Hepatocyte (in vitro differentiated cells): ENCODE data around the gene STAT5B. TPM values are rescaled to one million over a fixed set of nuclear protein-coding genes. Genes with fewer than 3 reads are reported as not detected.
A peak's percentile ranks its signal among the peaks of the same experiment; 100 is the strongest.

ENCODE experiments used
- DNase-seq: peaks from one replicate; pipeline ENCODE4 v3.0.0-alpha.2; 2016; ENCODE audit warnings: low spot score
- H2AFZ ChIP-seq: fragments of 200-600 bp; sonication (generic); 2 replicates; pipeline ENCODE4 v1.6.0; 2016; ENCODE audit warnings: antibody characterized with exemption, mild to moderate bottlenecking
- H3K27ac ChIP-seq: fragments of 200-600 bp; sonication (generic); 2 replicates; pipeline ENCODE4 v1.5.1; 2016; ENCODE audit warnings: mild to moderate bottlenecking
- H3K27me3 ChIP-seq: fragments of 200-600 bp; sonication (generic); 2 replicates; pipeline ENCODE4 v1.6.1; 2016
- H3K36me3 ChIP-seq: fragments of 200-600 bp; sonication (generic); replicated peaks from 2 replicates; pipeline ENCODE4 v1.5.1; 2016; ENCODE audit warnings: low read depth; ENCODE audit not compliant: insufficient read depth
- H3K4me1 ChIP-seq: fragments of 200-600 bp; sonication (generic); 2 replicates; pipeline ENCODE4 v1.5.1; 2016; ENCODE audit warnings: mild to moderate bottlenecking, moderate library complexity; ENCODE audit not compliant: insufficient read depth
- H3K4me2 ChIP-seq: fragments of 200-600 bp; sonication (generic); 2 replicates; pipeline ENCODE4 v1.6.0; 2016
- H3K4me3 ChIP-seq: fragments of 200-600 bp; sonication (generic); 2 replicates; pipeline ENCODE4 v1.5.1; 2016; ENCODE audit warnings: mild to moderate bottlenecking
- H3K79me2 ChIP-seq: fragments of 200-600 bp; sonication (generic); 2 replicates; pipeline ENCODE4 v1.6.0; 2017; ENCODE audit warnings: mild to moderate bottlenecking
- H3K9me2 ChIP-seq: fragments of 200-600 bp; sonication (generic); replicated peaks from 2 replicates; pipeline ENCODE4 v1.6.0; 2017; ENCODE audit warnings: mild to moderate bottlenecking; ENCODE audit not compliant: insufficient read depth
- H3K9me3 ChIP-seq: fragments of 200-600 bp; sonication (generic); 2 replicates; pipeline ENCODE4 v1.5.1; 2016; ENCODE audit warnings: low read depth, mild to moderate bottlenecking
- H4K20me1 ChIP-seq: fragments of 200-600 bp; sonication (generic); 2 replicates; pipeline ENCODE4 v1.6.0; 2016; ENCODE audit warnings: mild to moderate bottlenecking; ENCODE audit not compliant: insufficient read depth, poor library complexity, severe bottlenecking
- EZH2 ChIP-seq: fragments of 200-600 bp; sonication (generic); IDR thresholded peaks from 2 replicates; pipeline ENCODE4 v1.6.1; 2016; ENCODE audit warnings: antibody characterized with exemption, mild to moderate bottlenecking, borderline replicate concordance
- EZH2phosphoT487 ChIP-seq: fragments of 200-600 bp; sonication (generic); IDR thresholded peaks from one replicate; pipeline ENCODE4 v1.6.1; 2018; ENCODE audit warnings: antibody characterized with exemption, mild to moderate bottlenecking, low read depth, moderate library complexity; ENCODE audit not compliant: unreplicated experiment, severe bottlenecking
- WGBS: methylation state at CpG from one replicate; pipeline ENCODE4 v1.1.6; 2016; ENCODE audit warnings: low lambda C conversion rate; ENCODE audit errors: missing lambda C conversion rate; 5-methylcytosine and 5-hydroxymethylcytosine counted together
- polyA plus RNA-seq: library from polyadenylated mRNA; unstranded; fragments of >200 nt; fragmentation: Nextera tagmentation; extraction: Ambion mirVana; gene quantifications from 2 replicates; pipeline ENCODE4 v1.2.1, GENCODE V29; 2016
- total RNA-seq: library from RNA; depleted of rRNA; stranded (reverse); fragments of >200 nt; gene quantifications from 2 replicates; pipeline ENCODE4 v1.2.3, GENCODE V29; 2014
- TF ChIP-seq, protein P1 (sequence below): fragments of 200-600 bp; sonication (generic); IDR thresholded peaks from 2 replicates; pipeline ENCODE4 v1.5.1; 2016; ENCODE audit warnings: antibody characterized with exemption, mild to moderate bottlenecking; ENCODE audit not compliant: poor library complexity

STAT5B gene
- total and polyA plus RNA-seq, 2 experiments from 2014 or later = 25.7 to 26.0 TPM

DNA sequence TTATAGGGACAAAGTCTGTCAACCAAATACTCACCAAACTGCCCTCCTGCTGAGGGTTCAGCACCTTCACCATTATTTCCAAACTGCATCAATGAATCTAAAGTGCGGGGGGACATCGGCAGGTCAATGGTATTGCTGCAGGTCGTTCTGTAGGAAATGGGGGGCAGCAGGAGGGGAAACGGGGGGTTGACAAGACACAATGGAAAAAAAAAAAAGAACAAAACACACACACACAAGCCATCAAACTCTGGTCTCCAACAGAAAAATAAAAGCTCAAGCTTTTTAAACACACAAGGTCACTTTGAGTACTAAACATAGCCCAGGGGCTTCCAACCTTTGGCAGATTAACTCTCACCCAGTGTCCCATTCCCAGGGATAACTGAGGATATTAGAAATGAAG, 40.6 kb upstream of the STAT5B start:
- no peak for DNase-seq
- Histone ChIP-seq H3K4me1 (peaks cover 32% of the 10 kb centered on the region), H3K36me3 (no peaks in the 10 kb centered on the region), H3K4me3 (no peak overlapping the region), H3K4me2 (no peak overlapping the region), H3K9me2 (no peaks in the 10 kb centered on the region), H3K27me3 (no peaks in the 10 kb centered on the region), H3K79me2 (peaks cover 9% of the 10 kb centered on the region), H3K9me3 (no peaks in the 10 kb centered on the region), H4K20me1 (no peaks in the 10 kb centered on the region), H2AFZ (no peak overlapping the region), H3K27ac (peak overlapping the region; percentile 31)
- 95% methylated on average over 4 of the region's 4 CpGs for WGBS
- no peak for TF ChIP-seq EZH2
- TF ChIP-seq EZH2phosphoT487 = no peak
- TF ChIP-seq, protein P1, sequence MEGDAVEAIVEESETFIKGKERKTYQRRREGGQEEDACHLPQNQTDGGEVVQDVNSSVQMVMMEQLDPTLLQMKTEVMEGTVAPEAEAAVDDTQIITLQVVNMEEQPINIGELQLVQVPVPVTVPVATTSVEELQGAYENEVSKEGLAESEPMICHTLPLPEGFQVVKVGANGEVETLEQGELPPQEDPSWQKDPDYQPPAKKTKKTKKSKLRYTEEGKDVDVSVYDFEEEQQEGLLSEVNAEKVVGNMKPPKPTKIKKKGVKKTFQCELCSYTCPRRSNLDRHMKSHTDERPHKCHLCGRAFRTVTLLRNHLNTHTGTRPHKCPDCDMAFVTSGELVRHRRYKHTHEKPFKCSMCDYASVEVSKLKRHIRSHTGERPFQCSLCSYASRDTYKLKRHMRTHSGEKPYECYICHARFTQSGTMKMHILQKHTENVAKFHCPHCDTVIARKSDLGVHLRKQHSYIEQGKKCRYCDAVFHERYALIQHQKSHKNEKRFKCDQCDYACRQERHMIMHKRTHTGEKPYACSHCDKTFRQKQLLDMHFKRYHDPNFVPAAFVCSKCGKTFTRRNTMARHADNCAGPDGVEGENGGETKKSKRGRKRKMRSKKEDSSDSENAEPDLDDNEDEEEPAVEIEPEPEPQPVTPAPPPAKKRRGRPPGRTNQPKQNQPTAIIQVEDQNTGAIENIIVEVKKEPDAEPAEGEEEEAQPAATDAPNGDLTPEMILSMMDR = no peak

DNA sequence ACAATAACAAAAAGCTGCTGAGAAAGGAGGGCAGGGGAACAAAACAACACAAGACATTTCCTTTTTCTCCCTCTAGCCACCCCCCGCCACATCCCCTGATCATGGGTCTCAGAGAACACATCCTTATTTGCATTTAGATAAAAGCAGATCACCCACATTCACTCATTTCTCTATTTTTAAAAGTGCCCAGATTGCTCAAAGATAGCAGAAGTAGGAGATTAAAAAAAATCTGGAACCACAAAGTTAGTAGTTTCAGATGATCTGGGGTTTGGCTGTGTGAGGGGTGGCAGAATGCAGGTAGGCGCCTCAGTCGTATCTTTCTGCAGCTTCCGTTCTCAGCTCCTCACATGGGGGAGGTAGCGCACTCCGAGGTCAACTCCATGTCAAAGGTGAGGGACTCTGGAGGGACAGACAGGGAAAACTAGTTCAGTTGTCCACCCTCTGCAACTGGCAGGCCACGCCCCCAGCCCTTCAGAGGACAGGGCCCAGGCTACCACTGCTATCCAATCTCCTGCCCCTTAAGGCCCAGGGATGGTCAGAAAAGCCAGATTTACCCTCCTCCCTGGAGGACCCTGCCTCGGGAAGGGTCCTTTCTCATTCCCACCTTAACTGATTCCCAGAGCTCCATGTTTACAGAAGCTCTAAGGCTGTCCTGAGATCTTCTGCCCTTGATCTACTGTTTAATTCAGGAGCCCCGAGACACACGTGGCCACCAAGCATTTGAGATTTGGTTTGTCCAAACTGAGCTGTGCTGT, 39.4 kb upstream of the STAT5B start:
- no peak overlapping the region for H3K4me2 ChIP-seq
- no peaks in the 10 kb centered on the region for H3K9me2 ChIP-seq
- no peak overlapping the region for H2AFZ ChIP-seq
- no peaks in the 10 kb centered on the region for H4K20me1 ChIP-seq
- no peaks in the 10 kb centered on the region for H3K36me3 ChIP-seq
- H3K27me3 ChIP-seq = no peaks in the 10 kb centered on the region
- H3K79me2 ChIP-seq = peaks cover 4% of the 10 kb centered on the region
- WGBS = 87% methylated on average over 10 of the region's 10 CpGs
- TF ChIP-seq EZH2 (no peak), EZH2phosphoT487 (no peak)
- TF ChIP-seq, protein P1 = no peak
- H3K27ac ChIP-seq = peak overlapping the region; percentile 18
- no peak for DNase-seq
- no peaks in the 10 kb centered on the region for H3K9me3 ChIP-seq
- peaks cover 44% of the 10 kb centered on the region for H3K4me1 ChIP-seq
- H3K4me3 ChIP-seq = no peak overlapping the region

DNA sequence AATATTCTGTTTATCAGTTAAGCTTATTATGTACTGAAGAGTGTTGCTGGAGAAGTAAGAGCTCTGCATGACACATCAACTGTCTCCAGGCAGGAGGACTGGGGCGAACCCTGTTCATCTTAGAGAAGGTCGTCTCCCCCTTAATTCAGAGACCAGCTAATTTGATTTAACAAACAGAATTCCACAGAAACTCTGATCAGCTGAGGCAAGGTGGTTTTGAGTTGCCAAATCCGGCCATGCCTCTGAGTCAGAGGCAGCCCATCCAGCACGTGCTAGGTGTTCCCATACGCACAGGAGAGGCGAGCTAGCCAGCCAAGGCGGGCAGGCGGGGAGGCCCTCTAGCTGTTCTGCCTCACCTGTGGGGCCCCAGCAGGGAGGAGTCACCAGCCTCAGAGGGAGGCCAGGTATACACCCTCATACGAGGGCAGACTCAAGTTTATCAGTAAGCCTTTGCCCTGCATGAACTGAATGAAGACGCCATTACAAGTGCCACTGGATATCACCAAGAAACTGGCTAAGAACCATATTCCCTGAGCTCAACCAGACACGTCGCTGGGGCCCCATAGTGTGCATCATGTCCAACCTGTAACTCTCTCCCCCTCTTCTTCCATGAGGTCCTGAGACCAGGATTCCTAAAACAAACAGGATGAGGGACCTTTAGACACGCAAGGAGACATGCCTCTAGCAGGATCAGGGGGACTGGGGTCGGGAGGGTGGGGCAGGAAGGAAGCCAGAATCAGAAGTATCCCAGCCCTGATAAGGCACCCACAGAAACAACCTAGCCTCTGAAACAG, 37.8 kb upstream of the STAT5B start:
- H3K27ac ChIP-seq = peak overlapping the region; percentile 88
- H2AFZ ChIP-seq = no peak overlapping the region
- H3K79me2 ChIP-seq = peaks cover 4% of the 10 kb centered on the region
- TF ChIP-seq, protein P1 = no peak
- no peak for TF ChIP-seq EZH2phosphoT487
- TF ChIP-seq EZH2 = no peak
- H3K27me3 ChIP-seq = no peaks in the 10 kb centered on the region
- H4K20me1 ChIP-seq = no peaks in the 10 kb centered on the region
- no peaks in the 10 kb centered on the region for H3K9me3 ChIP-seq
- 77% methylated on average over 14 of the region's 14 CpGs for WGBS
- H3K4me1 ChIP-seq = peaks cover 44% of the 10 kb centered on the region
- no peaks in the 10 kb centered on the region for H3K9me2 ChIP-seq
- H3K36me3 ChIP-seq = no peaks in the 10 kb centered on the region
- no peak overlapping the region for H3K4me2 ChIP-seq
- no peak overlapping the region for H3K4me3 ChIP-seq
- DNase-seq = peak; percentile 76
